Spleen (tissue), 7 donors: ENCODE results near the gene AFDN.

Experiments used
- CTCF ChIP-seq, 11 experiments: fragments of 200-600 bp in 7 of 11; fragments of 450-650 bp in 4 of 11; sonication (generic) in 4 of 11; IDR thresholded peaks in 8 of 11; conservative IDR thresholded peaks in 3 of 11; 1 replicate in 7 of 11; 2 replicates in 4 of 11; pipeline versions ENCODE4 v1.4.0 to v1.8.0; 2016 to 2021; ENCODE audit warnings: antibody characterized with exemption in 11 of 11, inconsistent platforms in 4 of 11, mild to moderate bottlenecking in 1 of 11
- POLR2A ChIP-seq, 3 donors: fragments of 450-650 bp; IDR thresholded peaks; one replicate each; pipeline ENCODE4 v1.5.1; 2017; ENCODE audit warnings: antibody characterized with exemption in 3 of 3, mild to moderate bottlenecking in 1 of 3
- donor health status: DM: no; HTN: no; CAD: no; lungs with moderate emphysema.
- donor health status: DM: no; HTN: no; CAD: no.
- donor health status: DM: no; HTN: no; CAD: no.

GRCh38 chr6:167839755-167840154, 13.0 kb downstream of the AFDN start:
- TF ChIP-seq CTCF (IDR thresholded peaks at IDR 0.05 in 8 of 11, conservative IDR thresholded peaks at IDR 0.05 in 3 of 11) = no peak
- no peak for TF ChIP-seq POLR2A (IDR thresholded peaks at IDR 0.05)
